Inflammatory macrophage treated with lipopolysaccharide for 1 hour (primary cell): ENCODE measurements around the gene UTP4.
"Not testable (repeated sequence)": the region's sequence is repeated elsewhere in the genome, so short reads cannot be mapped to it uniquely, and the experiment has no call there.

Experiments
- DNase-seq, 2 donors: peaks; one replicate each; pipeline ENCODE4 v3.0.0-alpha.2; 2020 to 2022

Gene UTP4

DNA sequence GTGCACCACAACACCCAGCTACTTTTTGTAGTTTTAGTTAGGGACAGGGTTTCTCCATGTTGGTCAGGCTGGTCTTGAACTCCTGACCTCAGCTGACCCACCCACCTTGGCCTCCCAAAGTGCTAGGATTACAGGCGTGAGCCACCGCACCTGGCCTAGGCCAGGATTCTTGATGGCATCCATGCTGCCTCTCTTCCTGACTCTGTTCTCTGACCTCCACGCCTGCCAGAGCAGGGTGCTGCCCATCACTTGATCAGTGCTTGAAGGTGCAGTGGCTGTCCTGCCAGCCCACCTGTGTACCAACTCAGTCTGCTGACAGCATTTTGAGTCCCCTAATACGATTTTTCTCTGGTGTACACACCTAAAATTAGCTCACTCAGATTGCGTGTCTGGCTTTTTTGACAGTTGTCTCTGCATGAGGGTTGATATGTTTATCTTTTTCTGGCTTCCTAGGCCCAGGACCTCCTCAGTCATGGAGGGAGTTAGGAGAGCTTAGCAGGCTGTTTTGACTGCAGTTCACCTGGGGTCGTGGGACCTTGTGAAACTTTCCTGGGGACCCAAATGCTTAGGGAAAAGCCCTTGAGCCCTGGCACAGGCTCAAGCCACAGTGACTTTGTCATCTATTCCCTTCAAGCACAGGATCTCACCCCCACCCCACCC, 21.1 kb upstream of the UTP4 start:
- DNase-seq, result no peak

DNA sequence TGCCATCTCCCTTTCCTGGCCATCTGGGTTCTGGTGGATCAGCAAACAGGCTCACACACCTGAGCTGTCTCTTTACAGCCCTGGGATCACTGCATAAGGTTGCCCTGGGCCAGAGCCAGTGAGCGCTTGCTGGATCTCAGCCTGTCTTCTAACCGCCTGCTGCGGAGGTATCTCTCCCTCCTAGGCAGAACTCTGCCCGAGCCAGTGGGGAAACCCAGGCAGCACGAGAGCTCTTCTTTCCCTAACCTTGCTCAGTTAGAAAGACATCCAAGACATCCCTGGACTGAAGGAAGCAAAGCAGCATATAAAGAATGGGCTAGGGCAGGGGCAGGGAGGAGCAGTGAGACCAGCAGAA, 20.6 kb upstream of the UTP4 start:
- no peak for DNase-seq

DNA sequence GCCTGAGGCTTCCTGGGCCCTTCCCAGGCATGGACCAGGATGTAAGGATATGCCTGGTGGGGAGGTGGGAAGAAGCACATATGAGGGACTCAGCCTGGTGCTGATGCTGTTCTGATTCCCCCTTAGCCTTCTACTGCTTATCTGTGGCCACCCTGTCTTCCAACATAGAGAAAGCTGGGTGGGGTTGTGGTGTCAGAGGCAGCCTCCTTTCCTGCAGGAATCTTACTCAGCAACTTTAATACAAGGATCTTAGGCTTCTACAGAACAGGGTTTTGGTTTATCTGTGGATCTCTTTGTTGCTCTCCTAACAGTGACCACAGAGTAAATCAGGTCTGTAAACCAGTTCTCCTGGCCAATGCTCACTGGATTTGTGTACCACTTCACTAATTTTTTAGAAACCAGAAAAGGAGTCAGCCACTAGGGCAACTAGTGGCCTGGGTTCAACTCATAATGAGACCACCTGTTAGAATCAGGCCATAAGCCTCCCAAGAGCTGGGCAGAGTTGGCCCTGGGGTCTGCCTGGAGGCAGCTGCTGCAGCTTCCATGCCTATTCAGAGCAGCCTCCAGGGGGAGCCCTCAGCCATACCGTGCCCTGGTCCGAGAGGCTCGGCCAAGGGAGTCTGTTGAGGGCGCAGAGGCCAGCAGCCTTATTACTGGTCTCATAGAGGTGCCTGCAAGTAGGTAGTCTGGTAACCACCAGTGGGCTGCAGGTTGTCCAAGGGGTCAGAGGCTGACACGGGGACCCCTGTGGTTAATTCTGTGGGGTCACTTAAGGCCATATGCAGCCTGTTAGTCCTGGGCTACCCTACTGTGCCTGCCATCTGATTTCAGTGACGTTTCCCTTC, 19.9 kb upstream of the UTP4 start:
- peak in 1 of 2 donors; percentile 68 for DNase-seq

DNA sequence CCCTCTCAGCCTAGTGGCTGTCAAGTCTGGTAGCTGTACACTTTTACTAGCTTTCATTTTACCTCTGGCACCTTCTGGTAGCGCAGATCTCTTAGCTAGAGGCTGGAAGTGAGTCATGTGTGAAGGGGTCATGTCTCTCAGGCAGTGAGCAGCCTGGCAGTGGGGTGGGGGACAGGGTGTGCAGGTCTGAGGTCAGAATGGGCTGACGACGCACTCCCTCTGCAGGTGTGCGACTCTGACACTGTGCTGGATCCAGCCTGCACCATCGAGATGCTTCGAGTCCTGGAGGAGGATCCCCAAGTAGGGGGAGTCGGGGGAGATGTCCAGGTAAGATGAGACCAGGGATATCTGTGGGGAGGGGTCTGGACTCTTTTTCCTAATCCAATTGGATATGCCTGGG, 19.2 kb upstream of the UTP4 start:
- DNase-seq, result no peak

DNA sequence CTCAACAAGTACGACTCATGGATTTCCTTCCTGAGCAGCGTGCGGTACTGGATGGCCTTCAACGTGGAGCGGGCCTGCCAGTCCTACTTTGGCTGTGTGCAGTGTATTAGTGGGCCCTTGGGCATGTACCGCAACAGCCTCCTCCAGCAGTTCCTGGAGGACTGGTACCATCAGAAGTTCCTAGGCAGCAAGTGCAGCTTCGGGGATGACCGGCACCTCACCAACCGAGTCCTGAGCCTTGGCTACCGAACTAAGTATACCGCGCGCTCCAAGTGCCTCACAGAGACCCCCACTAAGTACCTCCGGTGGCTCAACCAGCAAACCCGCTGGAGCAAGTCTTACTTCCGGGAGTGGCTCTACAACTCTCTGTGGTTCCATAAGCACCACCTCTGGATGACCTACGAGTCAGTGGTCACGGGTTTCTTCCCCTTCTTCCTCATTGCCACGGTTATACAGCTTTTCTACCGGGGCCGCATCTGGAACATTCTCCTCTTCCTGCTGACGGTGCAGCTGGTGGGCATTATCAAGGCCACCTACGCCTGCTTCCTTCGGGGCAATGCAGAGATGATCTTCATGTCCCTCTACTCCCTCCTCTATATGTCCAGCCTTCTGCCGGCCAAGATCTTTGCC, 18.0 kb upstream of the UTP4 start:
- no peak for DNase-seq

GRCh38 chr16:69114976-69115355, 17.5 kb upstream of the UTP4 start:
- no peak for DNase-seq

DNA sequence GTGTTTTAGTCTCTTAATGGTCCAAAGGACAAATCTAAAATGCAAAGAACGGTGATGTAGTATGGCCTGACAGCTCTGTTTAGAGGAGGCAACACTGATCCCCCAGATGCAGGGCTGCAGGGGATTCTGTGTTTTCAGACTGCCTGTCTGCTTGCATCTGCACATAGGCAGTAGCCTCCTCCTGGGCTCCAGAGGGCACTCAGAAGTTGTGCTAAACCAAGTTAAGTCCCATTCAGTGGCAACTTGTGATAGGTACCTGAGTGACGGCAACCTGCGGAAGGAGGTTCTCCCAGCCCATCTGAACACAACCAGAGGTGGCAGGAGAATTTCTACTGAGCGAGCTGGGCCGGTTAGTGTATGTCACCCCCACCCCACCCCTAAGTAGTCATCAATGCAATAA, 17.1 kb upstream of the UTP4 start:
- no peak for DNase-seq

- DNase-seq, result no peak
These were observed 16.6 kb upstream of the UTP4 start for GRCh38 chr16:69115837-69116236.

- no peak for DNase-seq
These were observed 16.1 kb upstream of the UTP4 start for GRCh38 chr16:69116256-69116875.

- DNase-seq, result no peak
These were observed 15.5 kb upstream of the UTP4 start for GRCh38 chr16:69116906-69117305.

DNA sequence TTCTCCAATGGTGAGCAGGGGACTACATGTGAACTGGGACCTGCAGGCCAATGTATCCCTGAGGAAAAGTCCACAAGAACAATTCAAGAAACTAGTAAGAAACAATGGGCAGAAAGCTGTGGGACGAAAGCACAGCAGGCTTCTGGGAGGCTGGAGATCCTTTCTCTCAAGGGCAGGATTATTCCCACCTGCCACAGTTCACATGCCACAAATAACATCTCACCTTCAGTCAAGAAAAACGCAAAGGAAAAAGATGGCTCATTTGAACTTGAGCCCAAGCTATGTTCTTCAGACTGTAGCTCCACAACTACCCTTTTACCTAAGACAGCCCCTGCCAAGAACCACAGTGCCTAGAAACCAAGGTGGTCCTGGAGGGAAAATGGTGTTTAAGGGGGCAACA, 14.0 kb upstream of the UTP4 start:
- no peak for DNase-seq

GRCh38 chr16:69118994-69119393, 13.5 kb upstream of the UTP4 start:
- no peak for DNase-seq

DNA sequence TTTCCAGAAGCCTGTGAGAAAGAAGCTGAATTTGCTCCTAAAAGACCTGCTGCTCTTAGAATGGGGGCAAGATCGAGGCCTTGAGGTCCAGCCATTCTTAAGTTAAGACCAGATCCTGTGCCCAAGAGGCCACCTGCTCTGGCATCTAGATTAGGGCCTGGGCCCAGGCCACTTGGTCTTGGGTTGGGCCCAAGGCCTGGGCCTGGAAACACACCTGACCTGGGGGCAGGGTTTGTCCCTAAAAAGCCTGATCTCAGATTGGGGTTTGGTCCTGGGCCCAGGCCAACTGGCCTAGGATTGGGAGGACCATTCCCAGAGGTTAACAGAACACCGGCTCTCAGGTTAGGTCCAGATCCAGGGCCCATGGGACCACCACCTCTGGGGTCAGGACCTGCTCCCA, 12.9 kb upstream of the UTP4 start:
- no peak for DNase-seq

DNA sequence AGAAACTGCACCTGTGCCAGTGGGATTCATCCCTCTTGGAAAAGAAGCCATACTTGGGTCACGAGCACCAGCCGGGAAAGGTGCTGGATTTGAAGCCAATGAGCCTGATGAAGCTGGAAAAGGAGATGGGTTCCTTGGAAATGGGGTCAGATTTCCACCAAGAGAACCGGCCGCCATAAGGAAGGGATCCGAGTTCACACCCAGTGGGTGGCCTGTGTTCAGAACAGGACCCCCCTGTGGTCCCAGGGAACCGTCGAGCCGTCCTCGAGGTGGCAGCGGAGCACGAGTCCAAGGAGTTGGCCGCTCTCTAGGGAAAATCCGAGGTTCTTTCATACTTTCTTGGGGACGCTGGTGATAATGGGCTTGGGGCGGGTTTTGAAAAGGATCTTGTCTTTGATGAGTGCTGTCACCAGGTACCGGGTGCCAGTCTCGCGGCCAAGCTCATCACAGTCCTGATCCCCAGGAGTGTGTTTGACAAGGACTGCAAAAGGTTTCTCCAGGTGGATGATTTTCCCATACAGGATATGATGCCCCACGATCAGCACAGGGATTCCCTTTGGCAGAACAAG, 12.3 kb upstream of the UTP4 start:
- DNase-seq, result no peak

- peak; percentile 62 to 76 for DNase-seq
These were observed 8.5 kb upstream of the UTP4 start for GRCh38 chr16:69123910-69124309.

GRCh38 chr16:69124406-69124805, 8.0 kb upstream of the UTP4 start:
- not testable (repeated sequence) for DNase-seq

GRCh38 chr16:69124961-69125360, 7.5 kb upstream of the UTP4 start:
- DNase-seq, result not testable (repeated sequence)

DNA sequence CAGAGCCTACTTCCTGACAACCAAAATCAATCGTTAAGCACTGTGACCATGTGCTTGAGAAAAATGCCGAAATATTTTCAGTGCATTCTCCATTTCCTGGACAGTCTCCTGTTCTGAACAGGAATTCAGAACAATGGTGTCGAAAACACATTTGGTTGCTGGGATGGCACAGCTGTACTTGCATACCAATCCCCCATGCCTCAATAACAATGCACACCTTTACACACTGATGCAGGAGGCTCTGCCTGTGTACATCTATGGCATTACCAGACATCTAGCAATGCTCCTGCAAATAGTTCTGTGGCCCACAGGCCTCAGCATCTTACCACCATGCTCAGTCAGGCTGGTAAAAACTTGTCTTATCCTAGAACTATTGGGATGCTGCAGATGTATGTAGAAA, 6.2 kb upstream of the UTP4 start:
- no peak for DNase-seq

- DNase-seq, result not testable (repeated sequence)
These were observed 5.6 kb upstream of the UTP4 start for GRCh38 chr16:69126801-69127200.

GRCh38 chr16:69127966-69128510, 4.4 kb upstream of the UTP4 start:
- DNase-seq, result no peak

GRCh38 chr16:69130461-69130860, 2.0 kb upstream of the UTP4 start:
- DNase-seq, result no peak

DNA sequence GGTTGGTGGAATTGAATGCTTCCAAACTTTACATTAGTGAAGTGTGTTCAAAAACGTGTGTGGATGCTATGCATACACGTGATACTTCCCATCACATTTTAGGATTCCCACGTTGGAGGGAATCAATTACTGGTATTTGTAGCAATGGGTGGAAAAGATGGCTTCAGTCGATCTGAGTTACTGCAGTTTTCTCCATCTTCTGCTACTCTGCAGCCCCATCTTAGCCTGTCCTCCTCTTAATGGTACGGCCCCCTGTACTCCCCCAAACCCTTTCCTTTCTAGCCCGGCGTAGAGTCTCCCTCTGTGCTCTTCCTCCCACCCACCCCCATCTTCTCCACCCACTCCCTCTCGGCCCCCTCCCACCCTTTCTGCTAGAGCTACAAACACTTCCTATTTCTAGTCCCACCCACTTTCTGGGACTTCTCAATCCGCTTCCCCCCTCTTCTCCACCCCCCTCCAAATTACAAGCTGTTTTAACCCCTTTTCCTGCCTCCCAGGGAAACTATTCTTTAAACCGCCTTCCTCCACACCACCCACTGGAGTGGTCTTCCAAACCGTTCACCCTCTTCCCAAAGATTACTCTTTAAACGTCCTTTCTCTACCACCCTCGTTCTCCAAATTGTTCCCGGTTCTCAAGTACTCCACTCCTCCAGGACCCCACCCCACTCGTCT, 1.1 kb upstream of the UTP4 start:
- DNase-seq, result peak; percentile 29 to 46
